Heart left ventricle (tissue), 16 donors: ENCODE measurements around the gene TNK2. TPM values are rescaled to one million over a fixed set of nuclear protein-coding genes. Genes with fewer than 3 reads are reported as not detected.

Experiments
- ATAC-seq, 4 donors: fragments of 200-7000 bp; cut with Tn5 transposase; one replicate each; pipeline ENCODE4 v1.9.1; 2020 to 2022; ENCODE audit warnings: moderate library complexity in 4 of 4, mild to moderate bottlenecking in 3 of 4, moderate number of reproducible peaks in 1 of 4
- DNase-seq, 5 donors: peaks; one replicate each; pipeline ENCODE4 v3.0.0-alpha.2; 2020
- H3K27ac ChIP-seq, 12 donors: fragments of 200-600 bp; sonication (generic) in 4 of 12; one replicate each; pipeline versions ENCODE4 v1.5.0 to v1.8.0; 2016 to 2022; ENCODE audit warnings: mild to moderate bottlenecking in 2 of 12
- H3K27me3 ChIP-seq, 9 donors: fragments of 200-600 bp; sonication (generic) in 2 of 9; one replicate each; pipeline versions ENCODE4 v1.5.1 to v1.8.0; 2016 to 2022; ENCODE audit warnings: mild to moderate bottlenecking in 3 of 9
- H3K36me3 ChIP-seq, 9 donors: fragments of 200-600 bp; sonication (generic) in 2 of 9; one replicate each; pipeline versions ENCODE4 v1.5.0 to v1.8.0; 2018 to 2022; ENCODE audit warnings: mild to moderate bottlenecking in 2 of 9
- H3K4me1 ChIP-seq, 12 donors: fragments of 200-600 bp; sonication (generic) in 4 of 12; one replicate each; pipeline versions ENCODE4 v1.5.0 to v1.8.0; 2016 to 2022; ENCODE audit warnings: mild to moderate bottlenecking in 3 of 12
- H3K4me3 ChIP-seq, 12 donors: fragments of 200-600 bp; sonication (generic) in 4 of 12; one replicate each; pipeline versions ENCODE4 v1.5.0 to v1.8.0; 2017 to 2022; ENCODE audit warnings: mild to moderate bottlenecking in 9 of 12, moderate library complexity in 4 of 12
- H3K9me3 ChIP-seq, 12 donors: fragments of 200-600 bp; sonication (generic) in 4 of 12; one replicate each; pipeline versions ENCODE4 v1.5.0 to v1.8.0; 2016 to 2022; ENCODE audit warnings: mild to moderate bottlenecking in 1 of 12
- POLR2A ChIP-seq, 2 donors: fragments of 450-650 bp; IDR thresholded peaks; one replicate each; pipeline ENCODE4 v1.6.1; 2017; ENCODE audit warnings: antibody characterized with exemption in 2 of 2, mild to moderate bottlenecking in 2 of 2, moderate library complexity in 2 of 2
- WGBS, 4 donors: extraction: QIAGEN DNeasy Blood & Tissue Kit in 2 of 4; methylation state at CpG; one replicate each; pipeline versions ENCODE4 v1.1.5 to v1.1.7; 2013 to 2018; 5-methylcytosine and 5-hydroxymethylcytosine counted together
- intact Hi-C, 10 donors: fragments of 100-400 bp; cut with DNase I; formaldehyde crosslinking; loops; one replicate each; pipeline versions ENCODE4 v1.11.1 to v1.14.2; 2022
- polyA plus RNA-seq, 2 donors: library from polyadenylated mRNA; stranded (reverse); fragments of 200-250 nt; gene quantifications; one replicate each; pipeline ENCODE4 v1.2.3, GENCODE V29; 2013
- total RNA-seq, 9 donors: library from RNA; depleted of rRNA in 2 of 9; stranded (reverse); fragments of >200 nt in 2 of 9; fragmentation: NEBNext Ultra II Directional in 3 of 9; extraction: Animal tissue kit (Norgen Biotek cat#: 25700) in 3 of 9; gene quantifications; one replicate each; pipeline versions ENCODE4 v1.1.0 to v1.2.4, GENCODE V29; 2016 to 2023
- TF ChIP-seq, protein P1 (sequence below), 12 donors: fragments of 200-600 bp; sonication (generic) in 4 of 12; IDR thresholded peaks; one replicate each; pipeline versions ENCODE4 v1.5.0 to v1.8.0; 2018 to 2022; ENCODE audit warnings: antibody characterized with exemption in 12 of 12, mild to moderate bottlenecking in 5 of 12
- donor health status: ischemic (EF 13 %, LVEDD 7.1; RV severe dilation, severe dysfunction).
- donor health status: healthy with polysubstance abuse.
- donor health status: DM: no; HTN: yes; CAD: no.
- donor health status: DM: no; HTN: no; CAD: no.
- donor health status: ischemic (EF 25% LVEDD 6.9; RV normal size, moderate dysfunction).
- donor health status: ischemic (EF 25% LVEDD 5.7; RV mildly dilated, moderate dysfunction).
- donor health status: healthy.
- donor health status: DM: yes; HTN: yes; CAD: no.
- donor health status: ischemic (EF 35%, LVEDD 5.7; RV mildly dilated, moderate dysfunction).
- donor health status: nonischemic (EF 11% LVEDD 7.7; RV severe dilation, severe dysfunction).
- donor health status: DM: yes; HTN: yes; CAD: no.
- donor health status: PGD.
- donor health status: ischemic (EF 29% LVEDD 5.4; RV normal size, mild dysfunction).
- donor health status: nonischemic (EF 23%, LVEDD 6.1; RV moderate dilation, normal function).

The TNK2 gene
- total and polyA plus RNA-seq, 11 donors, result 13.5 to 59.7 (median 28.7) TPM

DNA sequence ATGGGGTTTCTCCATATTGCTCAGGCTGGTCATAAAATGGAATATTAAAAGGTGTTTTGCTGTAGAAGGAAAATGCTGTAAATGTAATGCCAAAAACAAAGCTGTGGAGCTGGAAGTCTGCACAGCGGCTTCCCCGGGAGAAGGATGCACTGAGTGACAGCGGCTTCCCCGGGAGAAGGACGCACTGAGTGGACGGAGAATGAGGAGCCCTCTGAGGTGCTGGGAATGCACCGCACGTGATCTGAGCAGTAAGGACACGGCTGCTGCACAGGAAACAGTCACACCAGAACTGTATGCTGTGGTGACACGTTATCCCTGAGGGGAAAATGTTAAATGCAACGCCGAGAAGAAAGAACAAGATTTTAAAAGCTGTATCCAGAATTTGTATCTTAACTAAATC lies 24.6 kb downstream of the TNK2 start:
- Histone ChIP-seq H3K36me3 (peaks cover 0 to 57% (median 20%) of the 10 kb centered on the region in 9 donors), H3K4me3 (no peak overlapping the region), H3K4me1 (peaks cover 4 to 42% (median 28%) of the 10 kb centered on the region in 12 donors), H3K27ac (no peak overlapping the region), H3K27me3 (no peaks in the 10 kb centered on the region), H3K9me3 (no peaks in the 10 kb centered on the region)
- TF ChIP-seq, protein P1, sequence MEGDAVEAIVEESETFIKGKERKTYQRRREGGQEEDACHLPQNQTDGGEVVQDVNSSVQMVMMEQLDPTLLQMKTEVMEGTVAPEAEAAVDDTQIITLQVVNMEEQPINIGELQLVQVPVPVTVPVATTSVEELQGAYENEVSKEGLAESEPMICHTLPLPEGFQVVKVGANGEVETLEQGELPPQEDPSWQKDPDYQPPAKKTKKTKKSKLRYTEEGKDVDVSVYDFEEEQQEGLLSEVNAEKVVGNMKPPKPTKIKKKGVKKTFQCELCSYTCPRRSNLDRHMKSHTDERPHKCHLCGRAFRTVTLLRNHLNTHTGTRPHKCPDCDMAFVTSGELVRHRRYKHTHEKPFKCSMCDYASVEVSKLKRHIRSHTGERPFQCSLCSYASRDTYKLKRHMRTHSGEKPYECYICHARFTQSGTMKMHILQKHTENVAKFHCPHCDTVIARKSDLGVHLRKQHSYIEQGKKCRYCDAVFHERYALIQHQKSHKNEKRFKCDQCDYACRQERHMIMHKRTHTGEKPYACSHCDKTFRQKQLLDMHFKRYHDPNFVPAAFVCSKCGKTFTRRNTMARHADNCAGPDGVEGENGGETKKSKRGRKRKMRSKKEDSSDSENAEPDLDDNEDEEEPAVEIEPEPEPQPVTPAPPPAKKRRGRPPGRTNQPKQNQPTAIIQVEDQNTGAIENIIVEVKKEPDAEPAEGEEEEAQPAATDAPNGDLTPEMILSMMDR (IDR thresholded peaks at IDR 0.05), result no peak
- TF ChIP-seq POLR2A (IDR thresholded peaks at IDR 0.05), result no peak
- peak in 1 of 5 donors; percentile 7 for DNase-seq
- intact Hi-C loops, result no loop called here
- WGBS, 4 donors, result 89 to 93% (median 90%) methylated on average over 12 of the region's 12 CpGs
- no peak for ATAC-seq

DNA sequence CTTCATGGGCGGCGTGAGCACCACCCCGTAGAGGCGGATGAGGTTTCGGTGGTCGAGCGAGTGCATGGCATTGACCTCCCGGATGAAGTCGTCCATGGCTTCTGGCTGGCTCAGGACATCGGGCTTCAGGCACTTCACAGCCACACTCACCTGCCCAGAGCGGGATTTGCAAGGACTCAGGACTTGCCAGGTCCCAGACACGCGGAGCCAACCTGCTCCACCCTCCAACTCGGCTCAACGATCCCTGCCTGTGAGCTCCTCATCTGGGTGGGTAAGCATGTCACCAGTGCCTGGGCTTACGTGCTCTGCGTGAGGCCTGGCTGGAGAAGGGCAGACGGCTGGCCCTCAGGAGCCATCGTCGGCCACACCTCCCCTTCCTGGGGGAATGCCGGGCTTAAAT lies 25.2 kb downstream of the TNK2 start:
- H3K27ac ChIP-seq, result no peak overlapping the region
- no peak overlapping the region for H3K4me3 ChIP-seq
- H3K4me1 ChIP-seq, result peaks cover 4 to 37% (median 28%) of the 10 kb centered on the region in 12 donors
- H3K27me3 ChIP-seq, result no peaks in the 10 kb centered on the region
- WGBS, 4 donors, result 93 to 98% (median 95%) methylated on average over 7 to 21 of the region's 21 CpGs
- no peaks in the 10 kb centered on the region for H3K9me3 ChIP-seq
- no peak for ATAC-seq
- TF ChIP-seq, protein P1 (IDR thresholded peaks at IDR 0.05), result no peak
- TF ChIP-seq POLR2A (IDR thresholded peaks at IDR 0.05), result no peak
- DNase-seq, result peak in 2 of 5 donors; percentile 16
- peaks cover 0 to 63% (median 27%) of the 10 kb centered on the region in 9 donors for H3K36me3 ChIP-seq
- intact Hi-C loops, result no loop called here

GRCh38 chr3:195882002-195882441 lies 26.3 kb downstream of the TNK2 start:
- Histone ChIP-seq H3K4me3 (no peak overlapping the region), H3K4me1 (peaks cover 4 to 26% (median 24%) of the 10 kb centered on the region in 12 donors), H3K27ac (no peak overlapping the region), H3K36me3 (peaks cover 0 to 67% (median 38%) of the 10 kb centered on the region in 9 donors), H3K9me3 (no peaks in the 10 kb centered on the region), H3K27me3 (no peaks in the 10 kb centered on the region)
- intact Hi-C loops, result no loop called here
- no peak for TF ChIP-seq POLR2A (IDR thresholded peaks at IDR 0.05)
- TF ChIP-seq, protein P1 (IDR thresholded peaks at IDR 0.05), result no peak
- ATAC-seq (no peak), DNase-seq (peak in 1 of 5 donors; percentile 35)
- 94 to 97% (median 95%) methylated on average over 17 to 19 of the region's 19 CpGs for WGBS, 4 donors

DNA sequence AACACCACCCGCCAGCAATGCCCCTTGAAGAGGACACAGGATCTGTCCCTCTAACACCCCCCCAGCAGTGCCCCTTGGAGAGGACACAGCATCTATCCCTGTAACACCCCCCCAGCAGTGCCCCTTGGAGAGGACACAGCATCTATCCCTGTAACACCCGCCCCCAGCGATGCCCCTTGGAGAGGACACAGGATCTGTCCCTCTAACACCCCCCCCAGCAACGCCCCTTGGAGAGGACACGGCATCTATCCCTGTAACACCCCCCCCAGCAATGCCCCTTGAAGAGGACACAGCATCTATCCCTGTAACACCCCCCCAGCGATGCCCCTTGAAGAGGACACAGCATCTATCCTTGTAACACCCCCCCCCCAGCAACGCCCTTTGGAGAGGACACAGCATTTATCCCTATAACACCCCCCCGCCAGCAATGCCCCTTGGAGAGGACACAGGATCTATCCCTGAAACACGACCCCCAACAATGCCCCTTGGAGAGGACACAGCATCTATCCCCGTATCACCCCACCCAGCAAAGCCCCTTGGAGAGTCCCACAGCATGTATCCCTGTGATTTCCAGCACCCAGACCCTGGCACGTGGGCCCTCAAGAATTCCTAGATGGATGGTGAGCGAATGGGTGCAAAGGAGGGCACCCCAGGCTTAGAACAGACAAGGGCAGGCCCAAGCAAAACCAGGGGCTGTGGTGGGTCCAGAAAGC lies 26.9 kb downstream of the TNK2 start:
- TF ChIP-seq POLR2A (IDR thresholded peaks at IDR 0.05), result no peak
- TF ChIP-seq, protein P1 (IDR thresholded peaks at IDR 0.05), result no peak
- ATAC-seq (no peak), DNase-seq (peak in 1 of 5 donors; percentile 8)
- no peaks in the 10 kb centered on the region for H3K9me3 ChIP-seq
- no peaks in the 10 kb centered on the region for H3K27me3 ChIP-seq
- peaks cover 4 to 20% (median 19%) of the 10 kb centered on the region in 12 donors for H3K4me1 ChIP-seq
- WGBS, 4 donors, result 77 to 97% (median 92%) methylated on average over 2 to 11 of the region's 12 CpGs
- intact Hi-C loops, result no loop called here
- H3K4me3 ChIP-seq, result no peak overlapping the region
- H3K27ac ChIP-seq, result no peak overlapping the region
- peaks cover 0 to 73% (median 40%) of the 10 kb centered on the region in 9 donors for H3K36me3 ChIP-seq
